Fibroblast of skin of right biceps (primary cell): Measurements from ENCODE around the gene FFAR3.
"Not testable (repeated sequence)": the region's sequence is repeated elsewhere in the genome, so short reads cannot be mapped to it uniquely, and the experiment has no call there.

Experiments
- DNase-seq: peaks from one replicate; pipeline ENCODE4 v3.0.0-alpha.2; 2013

FFAR3 gene

GRCh38 chr19:35351411-35352176 lies 6.7 kb upstream of the FFAR3 start:
- DNase-seq: no peak

GRCh38 chr19:35352177-35352447 lies 6.1 kb upstream of the FFAR3 start:
- DNase-seq: no peak

GRCh38 chr19:35352448-35353304 lies 5.6 kb upstream of the FFAR3 start:
- peak; percentile 73 for DNase-seq

- no peak for DNase-seq
Measured at GRCh38 chr19:35353635-35354034, 4.6 kb upstream of the FFAR3 start.

GRCh38 chr19:35354898-35355297 lies 3.4 kb upstream of the FFAR3 start:
- DNase-seq: no peak

- DNase-seq: no peak
Measured at GRCh38 chr19:35355791-35356460, 2.3 kb upstream of the FFAR3 start.

GRCh38 chr19:35358834-35359233 lies 574 bp downstream of the FFAR3 start:
- DNase-seq: not testable (repeated sequence)

- not testable (repeated sequence) for DNase-seq
Measured at GRCh38 chr19:35359395-35359794, 1.1 kb downstream of the FFAR3 start.

- DNase-seq: not testable (repeated sequence)
Measured at GRCh38 chr19:35360081-35360480, 1.8 kb downstream of the FFAR3 start.

- DNase-seq: no peak
Measured at GRCh38 chr19:35360880-35361420, 2.7 kb downstream of the FFAR3 start.

- no peak for DNase-seq
Measured at GRCh38 chr19:35362261-35363000, 4.2 kb downstream of the FFAR3 start.

- no peak for DNase-seq
Measured at GRCh38 chr19:35363001-35363590, 4.8 kb downstream of the FFAR3 start.

- no peak for DNase-seq
Measured at GRCh38 chr19:35363711-35364425, 5.6 kb downstream of the FFAR3 start.

- DNase-seq: no peak
Measured at GRCh38 chr19:35365303-35365702, 7.0 kb downstream of the FFAR3 start.

GRCh38 chr19:35368378-35368777 lies 10.1 kb downstream of the FFAR3 start:
- no peak for DNase-seq

GRCh38 chr19:35369522-35369921 lies 11.3 kb downstream of the FFAR3 start:
- DNase-seq: no peak

- DNase-seq: no peak
Measured at GRCh38 chr19:35370722-35371121, 12.5 kb downstream of the FFAR3 start, which contains the start of gene GPR42. Gene GPR42 (plus strand): TSS chr19:35371068. CDS start chr19:35371360, 292 bp downstream.

- DNase-seq: no peak
Measured at GRCh38 chr19:35373492-35373891, 15.2 kb downstream of the FFAR3 start.

- not testable (repeated sequence) for DNase-seq
Measured at GRCh38 chr19:35374031-35374430, 15.8 kb downstream of the FFAR3 start.

- no peak for DNase-seq
Measured at GRCh38 chr19:35375505-35376307, 17.4 kb downstream of the FFAR3 start.

GRCh38 chr19:35377656-35378055 lies 19.4 kb downstream of the FFAR3 start:
- DNase-seq: no peak
